DMS 273 (cell line): ENCODE measurements around the gene PDE10A.

Experiments used
- DNase-seq: peaks from one replicate; lab custom pipeline; 2025; ENCODE audit not compliant: unreplicated experiment; lab: John Stamatoyannopoulos, UW

PDE10A gene

DNA sequence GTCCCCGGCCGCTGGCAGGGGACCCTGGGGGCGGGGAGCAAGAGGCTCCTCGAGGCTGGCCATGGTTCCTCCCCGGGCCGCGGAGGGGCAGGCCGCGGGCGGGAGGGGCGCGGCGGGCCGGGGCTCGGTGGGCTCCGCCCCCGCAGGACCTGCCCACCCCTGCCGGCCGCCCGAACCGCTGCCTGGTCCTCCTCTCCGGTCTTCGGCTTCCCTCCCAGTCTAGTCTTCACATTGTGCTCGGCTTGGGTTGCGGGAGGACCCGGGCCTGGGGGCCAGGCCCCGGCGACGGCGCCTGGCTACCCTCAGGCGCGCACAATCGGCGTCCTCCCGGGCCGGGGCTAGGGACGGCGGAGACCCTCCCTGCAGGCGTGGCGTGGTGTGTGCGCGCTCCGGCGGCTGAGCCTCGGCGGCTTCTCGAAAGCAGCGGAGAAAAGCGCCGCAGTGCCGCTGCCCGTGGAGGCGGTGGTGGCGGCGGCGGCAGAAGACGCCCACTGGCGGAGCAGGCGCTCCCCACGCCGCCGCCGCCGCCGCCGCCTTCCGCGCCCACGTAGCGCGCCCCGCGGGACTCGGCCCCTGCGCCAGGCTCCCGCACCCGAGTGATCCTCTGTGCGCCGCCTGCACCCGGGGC, at the start of gene PDE10A:
PDE10A (minus strand) TSS at position 493 of the 628 bp plus-strand sequence; CDS start at position 63, 430 bp downstream.
- peak; percentile 45 for DNase-seq

- DNase-seq, result no peak
Observed at GRCh38 chr6:165708985-165709576, 46.0 kb upstream of the PDE10A start.

- DNase-seq, result no peak
Observed at GRCh38 chr6:165707067-165707853, 44.2 kb upstream of the PDE10A start.

DNA sequence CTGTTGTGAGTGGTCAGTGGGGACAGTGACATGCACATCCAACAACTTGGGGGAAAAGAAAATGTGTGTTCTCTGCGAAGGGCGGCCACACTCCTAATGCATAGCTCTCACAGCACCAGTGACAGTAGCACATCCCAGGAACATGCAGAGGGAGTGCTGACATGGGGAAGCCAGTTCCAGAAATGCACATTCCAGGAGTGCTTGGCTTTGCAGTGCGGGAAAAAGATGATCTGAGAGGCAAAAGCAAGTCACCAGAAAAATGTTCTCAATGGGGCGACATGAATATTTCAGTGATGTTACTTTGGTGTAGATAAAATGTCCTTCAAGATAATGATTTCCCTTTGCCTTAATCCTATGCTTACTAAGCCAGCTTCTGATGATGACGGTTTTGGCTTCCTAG, 42.9 kb upstream of the PDE10A start:
- no peak for DNase-seq

DNA sequence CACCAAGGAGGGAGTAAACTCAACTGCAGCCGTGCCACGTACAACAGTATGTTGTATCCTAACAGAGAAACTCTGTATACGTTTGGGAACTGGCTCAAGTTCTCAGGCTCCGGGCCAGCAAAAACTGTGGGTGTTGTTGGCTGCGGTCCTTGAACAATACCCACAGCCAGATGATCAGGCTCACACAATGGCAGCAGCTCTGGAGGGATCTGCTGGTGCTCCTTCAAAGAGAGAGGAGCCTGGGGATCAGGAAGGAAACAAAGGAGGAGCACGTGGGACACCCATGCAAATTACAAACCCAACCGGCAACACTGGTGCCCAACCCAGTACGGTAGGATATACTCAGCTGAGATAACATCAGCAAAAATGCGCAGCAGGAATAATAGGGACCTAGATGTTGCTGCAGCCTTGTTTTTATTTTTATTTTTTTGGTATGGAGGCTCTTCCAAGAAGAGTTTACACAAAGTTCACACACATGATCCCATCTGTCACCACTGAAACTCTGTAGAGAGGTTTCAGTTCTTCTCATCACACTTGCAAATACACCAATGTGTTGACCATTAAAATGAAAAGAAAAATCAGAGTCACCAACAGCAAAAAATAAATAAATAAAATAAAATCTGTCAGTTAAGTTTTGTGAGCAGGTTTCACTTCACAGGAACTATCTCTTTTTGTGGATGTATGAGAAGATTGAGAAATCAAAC, 41.2 kb upstream of the PDE10A start:
- DNase-seq, result no peak

DNA sequence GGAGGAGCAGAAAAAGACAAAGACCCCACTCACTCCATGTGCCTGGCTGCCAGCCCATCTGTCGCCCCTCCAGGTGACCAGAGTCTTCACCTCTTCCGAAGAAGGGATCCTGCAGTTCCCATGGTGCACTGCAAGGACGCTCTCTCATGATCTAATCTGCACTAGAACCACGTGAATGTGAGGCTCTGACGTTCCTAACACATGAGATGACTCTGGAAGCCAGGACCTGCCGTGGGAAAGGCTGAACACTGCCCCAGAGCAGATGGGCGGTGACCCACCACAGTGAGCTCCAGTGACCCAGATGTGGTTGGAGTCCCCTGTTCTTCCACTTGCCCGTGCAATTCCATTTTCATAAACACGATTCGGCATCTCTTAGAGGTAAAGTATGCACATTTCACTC, 39.6 kb upstream of the PDE10A start:
- DNase-seq, result no peak

DNA sequence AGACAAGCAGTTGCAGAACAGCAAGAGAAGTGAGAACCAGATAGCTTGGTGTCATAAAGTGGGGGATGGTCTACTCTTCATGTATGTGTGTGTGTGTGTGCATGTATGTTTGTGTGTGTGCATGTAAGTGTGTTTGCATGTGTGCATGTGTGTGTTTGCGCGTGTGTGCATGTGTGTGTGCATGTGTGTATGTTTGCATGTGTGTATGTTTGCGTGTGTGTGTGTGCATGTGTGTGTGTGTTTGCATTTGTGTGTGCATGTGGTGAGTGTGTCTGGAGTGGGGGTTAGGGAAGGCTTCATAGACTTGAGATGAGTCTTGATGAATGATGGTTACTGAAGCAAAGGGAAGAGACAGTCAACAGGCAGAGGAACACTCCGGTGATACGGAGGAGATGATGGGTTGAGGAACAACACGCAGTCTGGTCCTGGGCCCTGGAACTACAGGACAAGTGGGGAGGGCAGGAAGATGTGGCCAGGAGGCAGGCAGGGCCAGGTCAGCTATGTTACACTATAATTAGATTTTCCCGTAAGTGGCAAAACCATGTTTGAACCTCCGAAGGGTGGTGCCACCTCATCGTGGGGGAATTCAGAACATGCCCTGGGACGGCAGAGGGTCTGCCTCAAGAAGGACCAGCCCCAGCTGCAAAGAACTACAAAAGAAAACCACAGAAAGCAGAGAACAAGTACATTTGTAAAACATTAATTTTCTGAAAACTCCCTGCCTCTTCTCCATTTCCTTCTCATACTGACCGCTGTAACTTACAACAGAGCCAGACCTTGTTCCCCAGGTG, 38.7 kb upstream of the PDE10A start:
- DNase-seq, result no peak

- DNase-seq, result no peak
Observed at GRCh38 chr6:165701005-165701404, 38.0 kb upstream of the PDE10A start.

GRCh38 chr6:165698868-165699267, 35.8 kb upstream of the PDE10A start:
- no peak for DNase-seq

DNA sequence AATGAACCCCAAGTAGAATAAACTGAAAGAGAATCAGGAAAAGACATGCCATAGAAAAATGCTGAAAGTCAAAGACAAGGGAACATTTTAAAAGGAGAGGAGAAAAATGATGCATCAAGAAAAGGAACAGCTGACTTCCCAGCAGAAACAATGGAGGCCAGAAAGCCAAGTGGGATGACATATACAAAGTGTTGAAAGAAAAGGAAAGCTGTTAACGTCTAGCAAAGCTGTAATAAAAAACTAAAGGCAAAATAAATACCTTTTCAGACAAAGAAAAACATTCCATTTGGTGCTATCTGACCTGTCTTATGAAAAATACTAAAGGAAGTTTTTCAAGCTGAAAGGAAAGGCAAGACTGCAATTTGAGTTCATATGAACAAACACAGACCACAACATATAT, 34.1 kb upstream of the PDE10A start:
- no peak for DNase-seq

DNA sequence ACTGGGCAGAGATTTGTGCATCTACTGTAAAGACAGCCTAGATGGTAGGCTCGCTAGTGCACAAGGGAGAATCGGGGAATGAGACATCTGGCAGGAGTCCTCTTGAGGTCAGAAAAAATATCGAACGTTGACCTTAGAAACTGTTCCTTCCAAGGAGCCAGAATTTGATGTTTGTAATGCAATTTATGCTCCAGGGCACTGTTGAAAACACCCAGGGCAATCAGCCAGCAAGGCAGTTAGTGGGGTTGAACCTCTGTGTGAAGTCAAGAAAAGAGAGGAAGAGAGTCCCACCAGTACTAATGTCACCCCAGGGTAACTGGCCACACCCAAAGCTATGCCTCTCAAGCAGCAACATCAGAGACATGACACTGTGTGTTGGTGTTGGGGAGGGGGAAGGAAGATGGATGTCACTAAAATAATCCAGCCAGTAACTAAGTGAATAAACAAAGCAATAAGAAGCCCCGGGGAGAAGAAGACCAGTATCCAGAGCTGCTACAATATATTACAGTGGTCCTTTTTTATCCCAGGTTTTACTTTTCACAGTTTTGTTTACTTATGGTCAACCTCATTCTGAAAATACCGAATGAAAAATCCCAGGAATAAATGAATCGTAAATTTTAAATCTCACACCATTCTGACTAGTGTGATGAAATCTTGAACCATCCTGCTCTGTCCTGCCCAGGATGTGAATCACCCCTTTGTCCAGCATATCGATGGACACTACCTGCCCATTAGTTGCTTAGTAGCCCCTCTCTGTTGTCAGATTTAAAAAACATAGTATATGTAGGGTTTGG, 32.9 kb upstream of the PDE10A start:
- DNase-seq, result no peak

GRCh38 chr6:165694296-165694695, 31.3 kb upstream of the PDE10A start:
- no peak for DNase-seq

DNA sequence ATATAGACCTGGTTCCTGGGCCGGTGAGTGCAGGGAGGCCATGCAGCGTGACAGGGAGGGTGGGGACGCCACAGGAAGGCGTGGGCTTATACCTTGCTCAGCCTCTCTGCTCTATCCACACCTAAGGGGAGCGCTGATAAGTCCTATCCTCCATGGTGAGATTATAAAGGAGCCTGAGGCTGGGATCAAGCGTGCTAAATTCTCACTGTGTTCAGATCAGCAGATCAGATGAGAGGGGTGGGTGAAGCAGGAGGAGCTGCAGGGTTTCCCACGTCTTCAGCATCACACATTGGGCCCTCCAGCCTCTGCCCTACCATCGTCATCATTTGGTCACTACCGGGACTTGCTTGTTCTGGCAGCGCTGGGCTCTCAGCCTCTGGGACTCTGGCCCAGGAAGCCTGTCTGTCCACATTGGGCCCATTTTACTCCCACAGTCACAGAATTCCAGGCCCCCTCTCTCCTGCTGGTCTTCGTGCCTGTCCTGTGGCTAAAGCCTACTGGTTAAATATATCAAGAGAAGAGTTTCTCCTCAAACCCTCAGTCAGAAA, 29.1 kb upstream of the PDE10A start:
- no peak for DNase-seq

GRCh38 chr6:165689699-165690098, 26.7 kb upstream of the PDE10A start:
- DNase-seq, result no peak

GRCh38 chr6:165686596-165687365, 23.7 kb upstream of the PDE10A start:
- DNase-seq, result no peak

- no peak for DNase-seq
Observed at GRCh38 chr6:165685302-165685701, 22.3 kb upstream of the PDE10A start.

DNA sequence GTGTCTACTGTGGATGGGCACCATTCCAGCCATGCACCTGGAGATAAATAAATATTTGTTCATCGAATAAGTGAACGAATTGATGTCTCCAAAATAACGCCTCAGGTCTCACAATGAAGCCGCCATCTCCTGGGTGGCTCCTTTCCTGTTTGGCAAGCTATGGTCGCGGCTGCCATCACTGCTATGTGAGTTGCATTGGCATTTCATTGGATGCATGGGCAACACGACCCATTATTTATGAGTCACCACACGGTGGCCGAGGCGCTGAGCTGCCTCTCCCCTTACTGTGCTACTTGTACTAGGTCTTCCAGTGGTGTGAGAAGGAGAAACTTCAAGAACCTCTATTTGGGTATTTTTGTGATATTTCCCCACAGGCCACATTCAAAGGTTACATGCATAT, 21.3 kb upstream of the PDE10A start:
- no peak for DNase-seq

DNA sequence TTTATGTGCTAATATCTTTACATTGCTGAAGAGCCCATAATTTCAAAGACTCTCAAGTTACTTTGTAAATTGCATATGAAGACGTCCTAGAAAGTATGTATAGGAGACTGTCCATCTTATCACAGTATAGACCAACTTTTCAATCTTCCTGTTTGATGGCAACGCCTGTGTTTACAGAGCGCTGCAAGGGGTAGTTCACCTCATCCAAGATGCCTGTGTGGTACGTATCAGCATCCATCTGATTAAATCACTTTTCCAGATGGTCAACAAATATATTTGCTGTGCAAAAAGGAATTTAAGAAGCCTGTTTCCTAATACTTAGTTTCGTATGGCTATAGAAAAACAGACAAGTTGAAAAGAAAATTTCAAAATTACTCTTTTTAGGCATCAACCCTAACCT, 17.9 kb upstream of the PDE10A start:
- DNase-seq, result no peak

DNA sequence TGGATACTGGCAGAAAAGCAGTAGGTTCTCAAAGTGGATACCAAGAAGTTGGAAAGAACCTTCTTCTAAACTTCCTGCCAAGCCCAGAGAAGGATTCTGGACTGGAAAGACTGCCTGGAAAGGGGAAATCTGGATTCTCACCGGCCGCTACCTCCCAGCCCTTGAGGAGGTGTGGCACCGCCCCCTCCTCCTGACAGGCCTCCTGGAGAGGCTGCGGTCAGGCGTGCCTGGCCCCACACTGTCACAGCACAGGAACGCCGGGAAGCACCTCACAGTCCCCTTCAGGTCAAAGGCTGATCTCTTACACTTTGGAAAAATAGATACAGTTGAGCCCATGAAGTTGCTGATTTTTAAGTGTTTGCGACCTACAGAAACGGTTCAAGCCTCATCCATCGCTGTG, 16.3 kb upstream of the PDE10A start:
- DNase-seq, result no peak
